B cell (primary cell): ENCODE data around the gene RIN3. TPM values are rescaled to one million over a fixed set of nuclear protein-coding genes. Genes with fewer than 3 reads are reported as not detected.

ENCODE experiments used
- ATAC-seq: fragments of 200-7000 bp; cut with Tn5 transposase; one replicate; pipeline ENCODE4 v1.10.0; 2021; ENCODE audit warnings: low read depth, mild to moderate bottlenecking, moderate number of reproducible peaks, moderate library complexity
- CTCF ChIA-PET: fragments of 350-600 bp; sonication (Branson Sonifier 250); formaldehyde crosslinking; loops from one replicate; lab custom pipeline; 2021; ENCODE audit warnings: antibody characterized with exemption, inconsistent platforms; lab: Charles Lee
- POLR2A ChIA-PET: fragments of 350-600 bp; sonication (Branson Sonifier 250); formaldehyde crosslinking; loops from one replicate; lab custom pipeline; 2021; ENCODE audit warnings: antibody characterized with exemption; lab: Charles Lee
- DNase-seq: peaks from one replicate; pipeline ENCODE4 v3.0.0; 2013
- H2AFZ ChIP-seq: 2 replicates; pipeline ENCODE4 v1.6.1; 2012; ENCODE audit warnings: mild to moderate bottlenecking, low read depth, low read length; ENCODE audit not compliant: insufficient read depth, poor library complexity, severe bottlenecking
- H3K27ac ChIP-seq, 2 donors: 1 replicate in 1 of 2; 2 replicates in 1 of 2; pipeline ENCODE4 v1.5.1; 2012 to 2013; ENCODE audit warnings: low read length in 2 of 2, mild to moderate bottlenecking in 2 of 2, moderate library complexity in 1 of 2
- H3K27me3 ChIP-seq, 4 experiments: fragments of 200-600 bp in 1 of 4; sonication (generic) in 1 of 4; replicated peaks in 1 of 4; 1 replicate in 2 of 4; 2 replicates in 2 of 4; pipeline versions ENCODE4 v1.6.1 to v1.7.0; 2013 to 2016; ENCODE audit warnings: low read length in 3 of 4, mild to moderate bottlenecking in 2 of 4, mixed read lengths in 1 of 4, moderate library complexity in 1 of 4; ENCODE audit not compliant: insufficient read depth in 4 of 4, control insufficient read depth in 3 of 4; ENCODE audit errors: control extremely low read depth in 1 of 4
- H3K36me3 ChIP-seq, 2 experiments: replicated peaks in 1 of 2; 1 replicate in 1 of 2; 2 replicates in 1 of 2; pipeline versions ENCODE4 v1.6.1 to v1.7.1; 2013; ENCODE audit warnings: low read length in 1 of 2; ENCODE audit not compliant: insufficient read depth in 2 of 2, control insufficient read depth in 1 of 2; ENCODE audit errors: control extremely low read depth in 1 of 2, extremely low read depth in 1 of 2
- H3K4me1 ChIP-seq, 2 donors: fragments of 200-600 bp in 1 of 2; sonication (generic) in 1 of 2; 1 replicate in 1 of 2; 2 replicates in 1 of 2; pipeline versions ENCODE4 v1.5.1 to v1.6.1; 2013 to 2017; ENCODE audit warnings: low read length in 2 of 2; ENCODE audit not compliant: control insufficient read depth in 2 of 2, insufficient read depth in 2 of 2
- H3K4me2 ChIP-seq: replicated peaks from 2 replicates; pipeline ENCODE3; 2012; ENCODE audit warnings: mild to moderate bottlenecking, low read depth, low read length; ENCODE audit not compliant: poor library complexity, severe bottlenecking
- H3K4me3 ChIP-seq, 5 experiments: fragments of 200-600 bp in 1 of 5; sonication (generic) in 1 of 5; 1 replicate in 3 of 5; 2 replicates in 2 of 5; pipeline versions ENCODE4 v1.5.1 to v1.7.0; 2011 to 2016; ENCODE audit warnings: low read length in 4 of 5, mild to moderate bottlenecking in 4 of 5, low read depth in 2 of 5, control low read depth in 1 of 5, moderate library complexity in 1 of 5; ENCODE audit not compliant: insufficient read depth in 1 of 5; ENCODE audit errors: control extremely low read depth in 1 of 5, extremely low read depth in 1 of 5
- H3K79me2 ChIP-seq: fragments of 200-600 bp; sonication (generic); one replicate; pipeline ENCODE4 v1.6.0; 2016; ENCODE audit warnings: low read length; ENCODE audit not compliant: control insufficient read depth, insufficient read depth
- H3K9ac ChIP-seq: fragments of 200-600 bp; sonication (generic); 2 replicates; pipeline ENCODE4 v1.6.1; 2017; ENCODE audit warnings: mild to moderate bottlenecking, low read length, moderate library complexity
- H3K9me3 ChIP-seq, 3 donors: one replicate each; pipeline versions ENCODE4 v1.6.1 to v1.7.1; 2013; ENCODE audit warnings: low read length in 2 of 3; ENCODE audit not compliant: control insufficient read depth in 2 of 3, insufficient read depth in 1 of 3; ENCODE audit errors: control extremely low read depth in 1 of 3
- H4K20me1 ChIP-seq: 2 replicates; pipeline ENCODE4 v1.6.0; 2012; ENCODE audit warnings: mild to moderate bottlenecking, low read length; ENCODE audit not compliant: insufficient read depth, control insufficient read depth, poor library complexity, severe bottlenecking
- H3K27ac Mint-ChIP-seq: one replicate; pipeline ENCODE4 v1.8.0; 2021; ENCODE audit warnings: mixed read lengths
- H3K27me3 Mint-ChIP-seq: one replicate; pipeline ENCODE4 v1.8.0; 2021; ENCODE audit warnings: mixed read lengths
- H3K4me1 Mint-ChIP-seq: one replicate; pipeline ENCODE4 v1.8.0; 2021; ENCODE audit warnings: mixed read lengths
- H3K4me3 Mint-ChIP-seq: one replicate; pipeline ENCODE4 v1.8.0; 2021; ENCODE audit warnings: mixed read lengths
- H3K9me3 Mint-ChIP-seq: one replicate; pipeline ENCODE4 v1.8.0; 2022; ENCODE audit warnings: mixed read lengths; ENCODE audit not compliant: insufficient read depth
- EZH2 ChIP-seq: IDR thresholded peaks from 2 replicates; pipeline ENCODE4 v1.6.1; 2012; ENCODE audit warnings: borderline replicate concordance, low read depth, mild to moderate bottlenecking, moderate library complexity, low read length; ENCODE audit not compliant: insufficient read depth, poor library complexity, severe bottlenecking
- WGBS: methylation state at CpG from one replicate; pipeline ENCODE4 v1.1.5; 2013; ENCODE audit warnings: missing lambda C conversion rate; ENCODE audit not compliant: insufficient coverage; 5-methylcytosine and 5-hydroxymethylcytosine counted together
- intact Hi-C: fragments of 100-400 bp; cut with micrococcal nuclease; formaldehyde crosslinking; loops from one replicate; pipeline ENCODE4 v1.10.0; 2022
- polyA plus RNA-seq: library from polyadenylated mRNA; depleted of rRNA; stranded (reverse); fragments of >200 nt; gene quantifications from 2 replicates; pipeline ENCODE4 v1.2.3, GENCODE V29; 2012
- total RNA-seq, 2 donors: library from RNA; stranded (reverse); fragments of 120-200 nt in 1 of 2; gene quantifications; 1 replicate in 1 of 2; 2 replicates in 1 of 2; pipeline versions ENCODE4 v1.2.3 to v1.2.4, GENCODE V29; 2013 to 2022
- TF ChIP-seq, protein P1 (sequence below): fragments of 200-600 bp; IDR thresholded peaks from one replicate; pipeline ENCODE4 v1.8.0; 2022; ENCODE audit warnings: antibody characterized with exemption, mild to moderate bottlenecking

The RIN3 gene
- total and polyA plus RNA-seq, 2 donors (not counting 1 experiment from before 2014, with no cell fraction given) = 62.1 to 123 TPM

DNA sequence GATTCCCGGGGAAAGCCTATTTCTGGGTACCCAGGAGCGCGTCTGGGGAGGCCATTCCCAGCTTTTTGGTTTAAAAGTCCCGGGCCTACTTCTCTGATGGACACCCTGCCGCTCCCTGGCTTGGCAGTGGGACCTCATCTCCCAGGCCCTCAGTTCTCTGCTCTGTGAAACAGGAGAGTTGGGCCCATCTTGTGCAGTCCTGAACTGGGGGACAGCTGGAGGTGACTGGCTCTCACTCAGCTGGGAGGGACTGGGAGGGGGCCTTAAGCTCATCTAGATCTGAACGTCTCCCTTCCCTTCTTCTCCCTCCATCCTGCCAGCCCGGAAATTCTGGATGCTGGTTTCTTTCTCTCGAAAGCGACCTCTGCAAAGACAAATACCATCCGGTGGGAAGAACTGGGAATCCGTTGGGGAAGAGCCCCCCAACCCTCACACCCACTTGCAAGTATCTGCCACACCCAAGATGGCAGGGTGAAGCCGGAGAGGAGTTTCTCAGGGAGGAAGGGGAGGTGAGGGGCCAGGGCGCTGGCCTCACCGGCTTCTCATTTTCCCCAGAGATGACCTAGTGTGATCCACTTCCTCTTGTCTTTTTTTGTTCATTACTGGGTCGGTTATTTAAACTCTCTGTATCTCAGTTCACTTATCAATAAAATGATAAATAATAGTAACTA, 1.4 kb downstream of the RIN3 start:
- Histone ChIP-seq H3K4me1 (peaks cover 33 to 47% of the 10 kb centered on the region in 2 donors), H3K79me2 (peaks cover 60% of the 10 kb centered on the region), H2AFZ (no peak overlapping the region), H3K27me3 (peaks cover 0 to 6% (median 0%) of the 10 kb centered on the region in 4 experiments), H3K4me2 (peak overlapping the region; percentile 96), H3K9me3 (peaks cover 0 to 2% (median 0%) of the 10 kb centered on the region in 3 donors), H3K36me3 (no peaks in the 10 kb centered on the region), H3K4me3 (peak overlapping the region in 4 of 5 experiments; percentile 68 to 79 (median 74)), H4K20me1 (peaks cover 23% of the 10 kb centered on the region), H3K9ac (peak overlapping the region; percentile 79), H3K27ac (peak overlapping the region in 1 of 2 donors; percentile 67)
- DNase-seq (no peak), ATAC-seq (no peak)
- ChIA-PET CTCF (interaction anchor here (0.9 kb wide), 2 partner anchors 99 to 172 kb away, joined by 3 read pairs; no protein-coding TSS in a partner anchor), POLR2A (interaction anchor here (0.6 kb wide), 1 partner anchor 393 kb away, joined by 3 read pairs; the partner anchor contains the start of gene CPSF2)
- intact Hi-C loops = no loop called here
- H3K4me3 Mint-ChIP-seq = peak overlapping the region; percentile 83
- H3K4me1 Mint-ChIP-seq = peaks cover 45% of the 10 kb centered on the region
- no peak for TF ChIP-seq EZH2
- TF ChIP-seq, protein P1, sequence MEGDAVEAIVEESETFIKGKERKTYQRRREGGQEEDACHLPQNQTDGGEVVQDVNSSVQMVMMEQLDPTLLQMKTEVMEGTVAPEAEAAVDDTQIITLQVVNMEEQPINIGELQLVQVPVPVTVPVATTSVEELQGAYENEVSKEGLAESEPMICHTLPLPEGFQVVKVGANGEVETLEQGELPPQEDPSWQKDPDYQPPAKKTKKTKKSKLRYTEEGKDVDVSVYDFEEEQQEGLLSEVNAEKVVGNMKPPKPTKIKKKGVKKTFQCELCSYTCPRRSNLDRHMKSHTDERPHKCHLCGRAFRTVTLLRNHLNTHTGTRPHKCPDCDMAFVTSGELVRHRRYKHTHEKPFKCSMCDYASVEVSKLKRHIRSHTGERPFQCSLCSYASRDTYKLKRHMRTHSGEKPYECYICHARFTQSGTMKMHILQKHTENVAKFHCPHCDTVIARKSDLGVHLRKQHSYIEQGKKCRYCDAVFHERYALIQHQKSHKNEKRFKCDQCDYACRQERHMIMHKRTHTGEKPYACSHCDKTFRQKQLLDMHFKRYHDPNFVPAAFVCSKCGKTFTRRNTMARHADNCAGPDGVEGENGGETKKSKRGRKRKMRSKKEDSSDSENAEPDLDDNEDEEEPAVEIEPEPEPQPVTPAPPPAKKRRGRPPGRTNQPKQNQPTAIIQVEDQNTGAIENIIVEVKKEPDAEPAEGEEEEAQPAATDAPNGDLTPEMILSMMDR = no peak
- no peaks in the 10 kb centered on the region for H3K27me3 Mint-ChIP-seq
- H3K27ac Mint-ChIP-seq = peak overlapping the region; percentile 68
- 95% methylated on average over 8 of the region's 15 CpGs for WGBS
- no peaks in the 10 kb centered on the region for H3K9me3 Mint-ChIP-seq
